IMR-90 (cell line): Measurements from ENCODE around the gene FN1.
"Not testable (repeated sequence)": the region's sequence is repeated elsewhere in the genome, so short reads cannot be mapped to it uniquely, and the experiment has no call there.

ENCODE experiments used
- BHLHE40 ChIP-seq: fragments of 150-350 bp; IDR thresholded peaks from 2 replicates; pipeline ENCODE4 v1.6.1; 2016; ENCODE audit warnings: mild to moderate bottlenecking, low read depth, low read length
- CEBPB ChIP-seq: IDR thresholded peaks from 2 replicates; pipeline ENCODE4 v1.6.1; 2012; ENCODE audit warnings: low read depth, low read length, improper control_type of control experiment
- POLR2A ChIP-seq: IDR thresholded peaks from 2 replicates; pipeline ENCODE4 v1.6.1; 2012; ENCODE audit warnings: mild to moderate bottlenecking, low read depth, low read length
- TF ChIP-seq, protein P1 (sequence below): conservative IDR thresholded peaks from 2 replicates; pipeline ENCODE4 v1.5.1; 2012; ENCODE audit warnings: mild to moderate bottlenecking, low read depth, low read length, improper control_type of control experiment

DNA sequence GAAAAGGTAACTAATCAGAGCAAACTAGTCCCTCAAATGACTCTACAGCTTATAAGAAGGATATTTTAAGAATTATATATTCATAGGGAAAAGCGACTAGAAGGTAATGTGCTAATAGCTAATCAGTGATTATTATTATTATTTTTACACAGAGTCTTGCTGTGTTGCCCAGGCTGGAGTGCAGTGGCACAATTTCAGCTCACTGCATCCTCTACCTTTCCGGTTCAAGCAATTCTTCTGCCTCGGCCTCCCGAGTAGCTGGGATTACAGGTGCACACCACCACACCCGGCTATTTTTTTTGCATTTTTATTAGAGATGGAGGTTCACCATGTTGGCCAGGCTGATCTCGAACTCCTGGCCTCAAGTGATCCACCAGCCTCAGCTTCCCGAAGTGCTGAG lies 27.4 kb downstream of the FN1 start:
- not testable (repeated sequence) for TF ChIP-seq BHLHE40, CEBPB, POLR2A
- TF ChIP-seq, protein P1, sequence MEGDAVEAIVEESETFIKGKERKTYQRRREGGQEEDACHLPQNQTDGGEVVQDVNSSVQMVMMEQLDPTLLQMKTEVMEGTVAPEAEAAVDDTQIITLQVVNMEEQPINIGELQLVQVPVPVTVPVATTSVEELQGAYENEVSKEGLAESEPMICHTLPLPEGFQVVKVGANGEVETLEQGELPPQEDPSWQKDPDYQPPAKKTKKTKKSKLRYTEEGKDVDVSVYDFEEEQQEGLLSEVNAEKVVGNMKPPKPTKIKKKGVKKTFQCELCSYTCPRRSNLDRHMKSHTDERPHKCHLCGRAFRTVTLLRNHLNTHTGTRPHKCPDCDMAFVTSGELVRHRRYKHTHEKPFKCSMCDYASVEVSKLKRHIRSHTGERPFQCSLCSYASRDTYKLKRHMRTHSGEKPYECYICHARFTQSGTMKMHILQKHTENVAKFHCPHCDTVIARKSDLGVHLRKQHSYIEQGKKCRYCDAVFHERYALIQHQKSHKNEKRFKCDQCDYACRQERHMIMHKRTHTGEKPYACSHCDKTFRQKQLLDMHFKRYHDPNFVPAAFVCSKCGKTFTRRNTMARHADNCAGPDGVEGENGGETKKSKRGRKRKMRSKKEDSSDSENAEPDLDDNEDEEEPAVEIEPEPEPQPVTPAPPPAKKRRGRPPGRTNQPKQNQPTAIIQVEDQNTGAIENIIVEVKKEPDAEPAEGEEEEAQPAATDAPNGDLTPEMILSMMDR: not testable (repeated sequence)
